H1 (cell line): ENCODE results near the gene CLASP2. TPM values are rescaled to one million over a fixed set of nuclear protein-coding genes. Genes with fewer than 3 reads are reported as not detected.

ENCODE experiments used
- CTCF ChIA-PET: fragments of 300-600 bp; sonication (Branson Sonifier 250); formaldehyde crosslinking; loops from one replicate; lab custom pipeline; 2021; ENCODE audit not compliant: partially characterized antibody; lab: Charles Lee
- POLR2A ChIA-PET: fragments of 300-600 bp; sonication (Branson Sonifier 250); formaldehyde crosslinking; loops from one replicate; lab custom pipeline; 2021; ENCODE audit warnings: inconsistent platforms; ENCODE audit not compliant: partially characterized antibody; lab: Charles Lee
- DNase-seq, 2 experiments: peaks; one replicate each; pipeline versions ENCODE4 v3.0.0 to v3.0.0-alpha.2; 2010 to 2022; ENCODE audit warnings: low spot score in 2 of 2, low read depth in 1 of 2, mixed read lengths in 1 of 2
- FAIRE-seq: peaks from 2 replicates; lab custom pipeline; 2011; peaks lifted over from hg19 to GRCh38; lab: Jason Lieb, UNC
- H2AFZ ChIP-seq: 2 replicates; pipeline ENCODE4 v1.8.1; 2012; ENCODE audit warnings: low read length, inconsistent platforms
- H2AK5ac ChIP-seq: 2 replicates; pipeline ENCODE4 v1.6.1; 2013; ENCODE audit warnings: low read depth, low read length
- H2BK120ac ChIP-seq: replicated peaks from 2 replicates; pipeline ENCODE3; 2013; ENCODE audit warnings: low read depth, low read length, inconsistent platforms
- H2BK12ac ChIP-seq: 2 replicates; pipeline ENCODE4 v1.6.1; 2013; ENCODE audit warnings: low read depth, low read length
- H2BK15ac ChIP-seq: 2 replicates; pipeline ENCODE4 v1.6.1; 2013; ENCODE audit warnings: low read length
- H2BK20ac ChIP-seq: 2 replicates; pipeline ENCODE4 v1.6.1; 2013; ENCODE audit warnings: low read length
- H2BK5ac ChIP-seq: 2 replicates; pipeline ENCODE4 v1.6.1; 2013; ENCODE audit warnings: low read depth, low read length
- H3K14ac ChIP-seq: 2 replicates; pipeline ENCODE4 v1.6.1; 2013; ENCODE audit warnings: inconsistent platforms; ENCODE audit not compliant: insufficient read length
- H3K18ac ChIP-seq: 2 replicates; pipeline ENCODE4 v1.6.1; 2013; ENCODE audit warnings: low read length; ENCODE audit errors: extremely low read depth
- H3K23ac ChIP-seq: 2 replicates; pipeline ENCODE4 v1.6.1; 2013; ENCODE audit warnings: inconsistent platforms; ENCODE audit not compliant: insufficient read length
- H3K23me2 ChIP-seq: 2 replicates; pipeline ENCODE4 v1.6.1; 2013; ENCODE audit warnings: low read depth, low read length
- H3K27ac ChIP-seq: 2 replicates; pipeline ENCODE4 v1.6.1; 2011; ENCODE audit warnings: low read depth, low read length, inconsistent platforms
- H3K27me3 ChIP-seq, 4 experiments: replicated peaks in 1 of 4; 1 replicate in 1 of 4; 2 replicates in 3 of 4; pipeline versions ENCODE4 v1.6.1 to v1.8.1; 2011 to 2013; ENCODE audit warnings: low read length in 3 of 4, mild to moderate bottlenecking in 3 of 4, inconsistent platforms in 2 of 4, mixed read lengths in 2 of 4, moderate library complexity in 1 of 4; ENCODE audit not compliant: control insufficient read depth in 3 of 4, insufficient read depth in 3 of 4; ENCODE audit errors: extremely low read depth in 1 of 4
- H3K36me3 ChIP-seq, 4 experiments: 2 replicates each; pipeline versions ENCODE4 v1.6.1 to v1.8.1; 2011 to 2013; ENCODE audit warnings: mild to moderate bottlenecking in 4 of 4, low read length in 3 of 4, moderate library complexity in 2 of 4, control low read depth in 1 of 4, inconsistent platforms in 1 of 4; ENCODE audit not compliant: insufficient read depth in 4 of 4, control insufficient read depth in 2 of 4
- H3K4ac ChIP-seq: replicated peaks from 2 replicates; pipeline ENCODE3; 2013; ENCODE audit warnings: low read length, low read depth, mixed read lengths, inconsistent platforms; ENCODE audit not compliant: insufficient read length
- H3K4me1 ChIP-seq, 4 experiments: replicated peaks in 1 of 4; 1 replicate in 1 of 4; 2 replicates in 3 of 4; pipeline versions ENCODE4 v1.6.1 to v1.8.1; 2011 to 2013; ENCODE audit warnings: low read length in 3 of 4, inconsistent platforms in 2 of 4, mixed read lengths in 1 of 4; ENCODE audit not compliant: insufficient read depth in 4 of 4, control insufficient read depth in 3 of 4
- H3K4me2 ChIP-seq, 2 experiments: 2 replicates each; pipeline versions ENCODE4 v1.6.1 to v1.8.1; 2011 to 2013; ENCODE audit warnings: low read depth in 2 of 2, low read length in 2 of 2, control low read depth in 1 of 2, inconsistent platforms in 1 of 2, mild to moderate bottlenecking in 1 of 2; ENCODE audit not compliant: insufficient read depth in 1 of 2
- H3K4me3 ChIP-seq, 4 experiments: fragments of 200-600, 300-600 bp in 1 of 4; sonication (generic), shearing (Covaris generic), sonication (Bioruptor Twin) in 1 of 4; 2 replicates each; pipeline versions ENCODE4 v1.5.1 to v1.8.1; 2011 to 2016; ENCODE audit warnings: low read length in 4 of 4, low read depth in 3 of 4, control low read depth in 2 of 4, inconsistent platforms in 2 of 4, mild to moderate bottlenecking in 2 of 4, mixed read lengths in 1 of 4, moderate library complexity in 1 of 4; ENCODE audit not compliant: insufficient read depth in 2 of 4; ENCODE audit errors: extremely low read depth in 1 of 4
- H3K56ac ChIP-seq: replicated peaks from 2 replicates; pipeline ENCODE3; 2013; ENCODE audit warnings: low read depth, mild to moderate bottlenecking, mixed read lengths, low read length, inconsistent platforms; ENCODE audit not compliant: insufficient read length
- H3K79me1 ChIP-seq: 2 replicates; pipeline ENCODE4 v1.6.1; 2013; ENCODE audit warnings: low read depth, low read length, control low read depth
- H3K79me2 ChIP-seq, 2 experiments: 2 replicates each; pipeline versions ENCODE4 v1.6.1 to v1.8.1; 2012 to 2013; ENCODE audit warnings: low read length in 2 of 2, mild to moderate bottlenecking in 2 of 2, inconsistent platforms in 1 of 2; ENCODE audit not compliant: insufficient read depth in 2 of 2, control insufficient read depth in 1 of 2
- H3K9ac ChIP-seq, 4 experiments: replicated peaks in 1 of 4; 1 replicate in 1 of 4; 2 replicates in 3 of 4; pipeline versions ENCODE4 v1.6.1 to v1.8.1; 2011 to 2013; ENCODE audit warnings: low read depth in 3 of 4, low read length in 3 of 4, control low read depth in 2 of 4, mild to moderate bottlenecking in 2 of 4, moderate library complexity in 2 of 4, inconsistent platforms in 1 of 4; ENCODE audit errors: extremely low read depth in 1 of 4
- H3K9me3 ChIP-seq, 2 experiments: 2 replicates each; pipeline versions ENCODE4 v1.6.1 to v1.8.1; 2012 to 2013; ENCODE audit warnings: mild to moderate bottlenecking in 2 of 2, moderate library complexity in 2 of 2, control low read depth in 1 of 2, inconsistent platforms in 1 of 2, low read depth in 1 of 2, low read length in 1 of 2, mixed read lengths in 1 of 2; ENCODE audit not compliant: insufficient read depth in 2 of 2
- H4K20me1 ChIP-seq, 2 experiments: replicated peaks in 1 of 2; 2 replicates each; pipeline versions ENCODE3 to v1.8.1; 2011 to 2013; ENCODE audit warnings: inconsistent platforms in 2 of 2, low read length in 2 of 2, mild to moderate bottlenecking in 1 of 2; ENCODE audit not compliant: insufficient read depth in 2 of 2, control insufficient read depth in 1 of 2
- H4K5ac ChIP-seq: 2 replicates; pipeline ENCODE4 v1.6.1; 2013; ENCODE audit warnings: low read length, low read depth, mixed read lengths, inconsistent platforms; ENCODE audit not compliant: insufficient read length
- H4K8ac ChIP-seq: 2 replicates; pipeline ENCODE4 v1.8.0; 2013; ENCODE audit warnings: mild to moderate bottlenecking, moderate library complexity, low read length, inconsistent platforms; ENCODE audit not compliant: insufficient read depth; ENCODE audit errors: extremely low read depth
- H4K91ac ChIP-seq: replicated peaks from 2 replicates; pipeline ENCODE3; 2013; ENCODE audit warnings: low read length, mixed read lengths, inconsistent platforms; ENCODE audit not compliant: insufficient read length
- RNF2 ChIP-seq: fragments of 200-900, 300-1000 bp; sonication (generic); IDR thresholded peaks from 2 replicates; pipeline ENCODE4 v1.7.1; 2016; ENCODE audit warnings: borderline replicate concordance, low read depth, mild to moderate bottlenecking, antibody characterized with exemption, low read length; ENCODE audit not compliant: poor library complexity, severe bottlenecking; ENCODE audit errors: missing control alignments
- WGBS, 2 experiments: shearing (Covaris generic) in 1 of 2; methylation state at CpG; one replicate each; pipeline versions ENCODE4 v1.1.6 to v1.1.7; 2013 to 2015; ENCODE audit warnings: low lambda C conversion rate in 2 of 2, mixed read lengths in 2 of 2, inconsistent platforms in 1 of 2, low coverage in 1 of 2, missing lambda C conversion rate in 1 of 2; ENCODE audit not compliant: insufficient replicate concordance in 2 of 2, insufficient coverage in 1 of 2, insufficient read length in 1 of 2; ENCODE audit errors: extremely low coverage in 1 of 2, missing lambda C conversion rate in 1 of 2; 5-methylcytosine and 5-hydroxymethylcytosine counted together
- polyA plus RNA-seq, 7 experiments: library from polyadenylated mRNA; depleted of rRNA in 3 of 7; stranded (reverse) in 5 of 7; unstranded in 2 of 7; fragments of >200 nt in 5 of 7; fragments of 200-250 nt in 2 of 7; gene quantifications; 1 replicate in 5 of 7; 2 replicates in 1 of 7; 4 replicates in 1 of 7; pipeline versions ENCODE4 v1.2.1 to v1.2.3, GENCODE V29; 2011 to 2013; ENCODE audit warnings: missing spikeins in 2 of 7, mixed read lengths in 2 of 7
- total RNA-seq: library from RNA; stranded (reverse); fragmentation: NEBNext Ultra II Directional; extraction: Animal tissue kit (Norgen Biotek cat#: 25700); gene quantifications from 2 replicates; pipeline ENCODE4 v1.2.1, GENCODE V29; 2021

CLASP2 gene
- total and polyA plus RNA-seq, 2 of the 8 experiments (the other 6 are each of a cell fraction or from before 2014, with no cell fraction given) = 21.7 to 58.0 TPM

DNA sequence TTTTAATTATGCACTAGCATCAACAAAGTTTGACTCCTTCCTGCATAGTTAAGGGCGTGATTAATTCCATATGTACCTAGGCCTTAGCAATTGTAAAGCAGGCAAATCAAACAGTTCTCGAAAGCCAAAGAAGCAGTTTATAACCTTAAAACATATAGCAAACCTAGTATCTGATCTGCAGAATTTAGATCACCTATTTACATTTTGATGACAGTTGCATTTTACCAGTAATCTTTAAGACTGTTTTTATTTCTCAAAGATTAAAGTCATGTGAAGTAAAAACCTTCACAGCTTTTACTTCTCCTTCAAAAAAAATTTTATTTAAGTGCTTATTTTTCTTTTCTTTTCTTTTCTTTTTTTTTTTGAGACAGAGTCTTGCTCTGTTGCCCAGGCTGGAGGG lies 257.0 kb downstream of the CLASP2 start:
- H3K79me1 ChIP-seq = no peaks in the 10 kb centered on the region
- no peak overlapping the region for H3K56ac ChIP-seq
- no peak overlapping the region for H2BK12ac ChIP-seq
- H3K27ac ChIP-seq = no peak overlapping the region
- H4K20me1 ChIP-seq = no peaks in the 10 kb centered on the region
- ChIA-PET CTCF (no interaction called here), POLR2A (no interaction called here)
- no peak overlapping the region for H3K4me3 ChIP-seq
- H3K4ac ChIP-seq = no peak overlapping the region
- no peak overlapping the region for H3K18ac ChIP-seq
- H2AK5ac ChIP-seq = no peak overlapping the region
- H3K4me2 ChIP-seq = no peak overlapping the region
- H3K14ac ChIP-seq = no peak overlapping the region
- WGBS, 2 experiments = 87% methylated on average over 2 of the region's 2 CpGs; no CpG with 5 or more reads in 1 of the 2 experiments
- peaks cover 0 to 5% (median 2%) of the 10 kb centered on the region in 4 experiments; a peak in 1 of 7 replicates for H3K4me1 ChIP-seq
- no peak overlapping the region for H4K5ac ChIP-seq
- H3K9ac ChIP-seq = no peak overlapping the region
- no peaks in the 10 kb centered on the region for H3K27me3 ChIP-seq
- H3K9me3 ChIP-seq = peaks cover 11 to 20% of the 10 kb centered on the region in 2 experiments
- no peaks in the 10 kb centered on the region for H3K36me3 ChIP-seq
- no peak overlapping the region for H2BK5ac ChIP-seq
- no peak overlapping the region for H4K8ac ChIP-seq
- H2BK20ac ChIP-seq = no peak overlapping the region
- DNase-seq (no peak), FAIRE-seq (no peak)
- H2BK120ac ChIP-seq = no peak overlapping the region
- H3K23me2 ChIP-seq = no peaks in the 10 kb centered on the region
- no peak overlapping the region for H2AFZ ChIP-seq
- no peak overlapping the region for H3K23ac ChIP-seq
- no peak overlapping the region for H4K91ac ChIP-seq
- no peak overlapping the region for H2BK15ac ChIP-seq
- no peaks in the 10 kb centered on the region for H3K79me2 ChIP-seq
- no peak for TF ChIP-seq RNF2
